Keratinocyte (primary cell): ENCODE results near the gene ATOH1.
A peak's percentile ranks its signal among the peaks of the same experiment; 100 is the strongest.

ENCODE experiments used
- EZH2 ChIP-seq: IDR thresholded peaks from one replicate; pipeline ENCODE4 v1.6.1; 2012; ENCODE audit warnings: inconsistent platforms, mild to moderate bottlenecking, low read length, moderate library complexity
- TF ChIP-seq, protein P1 (sequence below), 3 experiments: IDR thresholded peaks in 1 of 3; conservative IDR thresholded peaks in 1 of 3; optimal IDR thresholded peaks in 1 of 3; 2 replicates in 2 of 3; 3 replicates in 1 of 3; pipeline versions ENCODE3 to v1.5.1; 2011; ENCODE audit warnings: low read length in 3 of 3, mild to moderate bottlenecking in 3 of 3, moderate library complexity in 2 of 3, control low read depth in 1 of 3, inconsistent platforms in 1 of 3; ENCODE audit not compliant: insufficient read depth in 2 of 3; ENCODE audit errors: extremely low read depth in 1 of 3

DNA sequence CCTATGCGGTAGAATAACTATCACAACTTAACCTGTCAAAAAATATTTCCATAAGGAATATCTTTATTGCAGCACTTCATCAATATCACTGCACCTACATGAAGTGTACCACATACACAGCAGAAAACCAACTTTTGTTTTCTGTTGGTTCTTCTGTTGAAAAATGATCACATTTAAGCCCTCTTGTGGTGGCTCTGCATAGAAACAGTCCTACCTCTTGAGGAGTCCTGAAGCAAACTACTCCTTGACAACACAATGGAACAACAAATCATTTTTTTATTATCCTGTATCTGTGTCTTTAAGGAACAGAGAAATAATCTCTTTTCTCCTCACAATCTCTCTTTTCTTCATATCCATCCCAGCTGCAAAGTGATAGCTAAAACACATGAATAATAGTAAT is 39.8 kb upstream of the ATOH1 start:
- TF ChIP-seq, protein P1, sequence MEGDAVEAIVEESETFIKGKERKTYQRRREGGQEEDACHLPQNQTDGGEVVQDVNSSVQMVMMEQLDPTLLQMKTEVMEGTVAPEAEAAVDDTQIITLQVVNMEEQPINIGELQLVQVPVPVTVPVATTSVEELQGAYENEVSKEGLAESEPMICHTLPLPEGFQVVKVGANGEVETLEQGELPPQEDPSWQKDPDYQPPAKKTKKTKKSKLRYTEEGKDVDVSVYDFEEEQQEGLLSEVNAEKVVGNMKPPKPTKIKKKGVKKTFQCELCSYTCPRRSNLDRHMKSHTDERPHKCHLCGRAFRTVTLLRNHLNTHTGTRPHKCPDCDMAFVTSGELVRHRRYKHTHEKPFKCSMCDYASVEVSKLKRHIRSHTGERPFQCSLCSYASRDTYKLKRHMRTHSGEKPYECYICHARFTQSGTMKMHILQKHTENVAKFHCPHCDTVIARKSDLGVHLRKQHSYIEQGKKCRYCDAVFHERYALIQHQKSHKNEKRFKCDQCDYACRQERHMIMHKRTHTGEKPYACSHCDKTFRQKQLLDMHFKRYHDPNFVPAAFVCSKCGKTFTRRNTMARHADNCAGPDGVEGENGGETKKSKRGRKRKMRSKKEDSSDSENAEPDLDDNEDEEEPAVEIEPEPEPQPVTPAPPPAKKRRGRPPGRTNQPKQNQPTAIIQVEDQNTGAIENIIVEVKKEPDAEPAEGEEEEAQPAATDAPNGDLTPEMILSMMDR (optimal IDR thresholded peaks at IDR 0.05 in 1 of 3, IDR thresholded peaks at IDR 0.05 in 1 of 3, conservative IDR thresholded peaks at IDR 0.05 in 1 of 3; ENCODE audit: extremely low read depth in 1 of 3, insufficient read depth in 2 of 3, low read length in 3 of 3), result peak in 2 of 3 experiments; percentile 46 to 58
- no peak for TF ChIP-seq EZH2
